Endometrial microvascular endothelial cells (primary cell): ENCODE results near the gene BMAL2. TPM values are rescaled to one million over a fixed set of nuclear protein-coding genes. Genes with fewer than 3 reads are reported as not detected.

ENCODE experiments used
- in situ Hi-C: cut with HindIII; loops from 2 replicates; pipeline ENCODE4 v1.10.0; 2017; ENCODE audit warnings: low sequenced_read_pairs, low pct_unique_long_range_greater_than_20kb; ENCODE audit errors: inconsistent ontology term
- total RNA-seq: library from RNA; depleted of rRNA; stranded (reverse); fragments of >200 nt; gene quantifications from one replicate; pipeline ENCODE4 v1.2.3, GENCODE V29; 2015; ENCODE audit errors: inconsistent ontology term

BMAL2 gene, protein sequence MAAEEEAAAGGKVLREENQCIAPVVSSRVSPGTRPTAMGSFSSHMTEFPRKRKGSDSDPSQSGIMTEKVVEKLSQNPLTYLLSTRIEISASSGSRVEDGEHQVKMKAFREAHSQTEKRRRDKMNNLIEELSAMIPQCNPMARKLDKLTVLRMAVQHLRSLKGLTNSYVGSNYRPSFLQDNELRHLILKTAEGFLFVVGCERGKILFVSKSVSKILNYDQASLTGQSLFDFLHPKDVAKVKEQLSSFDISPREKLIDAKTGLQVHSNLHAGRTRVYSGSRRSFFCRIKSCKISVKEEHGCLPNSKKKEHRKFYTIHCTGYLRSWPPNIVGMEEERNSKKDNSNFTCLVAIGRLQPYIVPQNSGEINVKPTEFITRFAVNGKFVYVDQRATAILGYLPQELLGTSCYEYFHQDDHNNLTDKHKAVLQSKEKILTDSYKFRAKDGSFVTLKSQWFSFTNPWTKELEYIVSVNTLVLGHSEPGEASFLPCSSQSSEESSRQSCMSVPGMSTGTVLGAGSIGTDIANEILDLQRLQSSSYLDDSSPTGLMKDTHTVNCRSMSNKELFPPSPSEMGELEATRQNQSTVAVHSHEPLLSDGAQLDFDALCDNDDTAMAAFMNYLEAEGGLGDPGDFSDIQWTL
- total RNA-seq, result 67.1 TPM

DNA sequence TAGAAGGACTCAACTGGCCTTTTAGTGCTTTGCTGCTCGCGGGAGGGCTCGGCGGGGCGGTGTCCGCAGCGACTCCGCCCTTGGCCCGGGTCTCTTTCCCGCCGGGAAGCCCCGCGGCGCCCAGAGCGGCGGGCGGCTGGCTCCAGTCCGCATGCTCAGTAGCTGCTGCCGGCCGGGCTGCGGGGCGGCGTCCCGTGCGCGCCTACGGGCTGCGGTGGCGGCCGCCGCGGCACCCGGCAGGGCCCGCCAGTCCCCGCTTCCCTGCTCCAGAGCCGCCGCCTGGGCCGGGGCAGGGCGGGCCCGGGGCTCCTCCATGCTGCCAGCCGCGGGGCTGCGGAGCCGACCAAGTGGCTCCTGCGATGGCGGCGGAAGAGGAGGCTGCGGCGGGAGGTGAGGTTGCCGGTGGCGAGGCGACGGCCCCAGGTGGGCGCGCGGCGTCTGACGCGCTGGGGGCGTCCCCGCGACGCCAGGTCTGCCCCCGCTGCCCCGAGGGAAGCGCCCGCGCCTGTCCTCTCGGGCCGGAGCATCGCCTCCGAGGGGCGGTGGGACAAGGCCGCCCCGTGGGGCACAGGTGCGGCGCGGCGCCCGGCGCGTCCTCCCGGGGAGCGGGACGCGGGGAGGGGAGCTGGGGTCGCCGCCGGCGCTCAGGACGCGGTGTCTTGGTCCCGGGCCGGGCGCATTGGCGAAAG is at the start of gene BMAL2:
Gene BMAL2, plus strand, starts transcription at position 123 of the 689 bp plus-strand sequence. Its CDS starts 237 bp downstream, at position 360.
- in situ Hi-C loops, result no loop called here

DNA sequence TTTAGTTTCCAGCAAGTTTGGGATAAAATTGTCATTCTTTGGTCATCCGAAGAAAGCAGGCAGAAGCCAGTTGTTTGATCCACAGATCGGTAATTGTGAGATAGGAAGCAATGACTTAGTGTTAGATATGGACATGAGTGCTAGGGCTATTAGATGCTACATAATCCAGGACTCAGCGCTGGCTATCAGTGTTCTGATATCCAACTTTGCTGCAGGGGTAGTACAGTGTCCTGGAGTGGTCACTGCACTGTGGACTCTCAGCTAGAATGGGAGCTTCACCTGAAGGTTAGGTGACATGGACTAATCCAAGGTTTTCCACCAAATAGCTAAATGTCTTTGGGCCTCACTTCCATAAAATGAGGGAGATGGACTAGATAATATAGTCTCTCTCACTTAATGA is 48.6 kb upstream of the BMAL2 start:
- in situ Hi-C loops, result no loop called here

DNA sequence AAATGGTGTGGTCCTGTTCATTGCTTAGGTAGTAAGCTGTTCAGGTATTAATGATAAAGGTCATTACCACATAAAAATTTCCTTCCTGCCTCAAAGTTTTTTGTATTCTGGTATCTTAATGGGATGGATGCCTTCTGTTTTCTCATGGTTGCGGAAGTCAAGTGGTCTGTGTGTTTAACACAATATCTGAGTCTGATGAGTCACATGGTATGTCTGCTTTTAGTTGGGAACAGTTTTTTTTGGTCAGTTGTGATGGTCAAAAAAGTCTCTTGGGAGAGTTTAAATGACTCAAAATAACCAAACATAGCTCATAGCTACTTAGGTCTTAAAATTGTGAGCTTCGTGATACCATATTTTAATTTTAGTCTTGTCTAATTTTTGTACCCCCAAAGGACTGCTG is 47.9 kb upstream of the BMAL2 start:
- in situ Hi-C loops, result no loop called here

DNA sequence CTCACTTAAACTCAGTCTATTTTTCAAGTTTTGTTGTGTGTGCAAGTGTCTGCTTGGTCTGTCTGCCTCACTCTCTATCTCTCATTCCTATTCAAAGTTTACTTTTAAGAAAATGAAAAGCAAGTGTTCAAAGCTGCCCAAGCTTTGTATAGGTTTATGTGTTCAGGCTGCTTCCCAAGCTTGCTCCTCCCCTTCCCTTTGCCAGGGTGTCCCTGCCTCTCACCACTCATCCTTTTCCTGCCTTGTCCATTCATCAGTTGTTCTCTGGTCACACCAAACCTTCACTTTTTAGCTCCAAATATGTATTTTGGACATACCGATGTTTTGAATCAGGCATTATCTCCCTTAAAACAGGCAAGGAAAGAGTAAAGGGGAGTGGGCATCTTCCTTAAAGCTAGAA is 47.2 kb upstream of the BMAL2 start:
- in situ Hi-C loops, result no loop called here

DNA sequence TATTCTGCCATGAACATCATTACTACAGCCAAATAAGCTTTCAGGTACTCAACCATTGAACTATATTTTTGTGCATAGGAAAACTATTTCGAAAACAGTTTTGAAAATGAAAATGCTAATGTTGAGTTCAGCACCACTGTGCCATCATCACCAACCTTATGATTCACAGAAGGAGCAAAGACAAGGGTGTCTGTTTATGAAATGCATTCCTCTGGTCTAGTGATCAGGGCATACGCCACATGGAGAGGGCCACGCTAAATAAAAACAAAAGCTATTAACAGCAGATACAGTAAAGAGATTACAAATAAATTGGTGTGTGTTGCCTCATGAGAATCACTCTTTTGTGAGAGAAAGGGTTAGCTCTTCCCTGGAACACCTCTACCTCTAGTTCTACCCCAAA is 43.2 kb upstream of the BMAL2 start:
- in situ Hi-C loops, result no loop called here

DNA sequence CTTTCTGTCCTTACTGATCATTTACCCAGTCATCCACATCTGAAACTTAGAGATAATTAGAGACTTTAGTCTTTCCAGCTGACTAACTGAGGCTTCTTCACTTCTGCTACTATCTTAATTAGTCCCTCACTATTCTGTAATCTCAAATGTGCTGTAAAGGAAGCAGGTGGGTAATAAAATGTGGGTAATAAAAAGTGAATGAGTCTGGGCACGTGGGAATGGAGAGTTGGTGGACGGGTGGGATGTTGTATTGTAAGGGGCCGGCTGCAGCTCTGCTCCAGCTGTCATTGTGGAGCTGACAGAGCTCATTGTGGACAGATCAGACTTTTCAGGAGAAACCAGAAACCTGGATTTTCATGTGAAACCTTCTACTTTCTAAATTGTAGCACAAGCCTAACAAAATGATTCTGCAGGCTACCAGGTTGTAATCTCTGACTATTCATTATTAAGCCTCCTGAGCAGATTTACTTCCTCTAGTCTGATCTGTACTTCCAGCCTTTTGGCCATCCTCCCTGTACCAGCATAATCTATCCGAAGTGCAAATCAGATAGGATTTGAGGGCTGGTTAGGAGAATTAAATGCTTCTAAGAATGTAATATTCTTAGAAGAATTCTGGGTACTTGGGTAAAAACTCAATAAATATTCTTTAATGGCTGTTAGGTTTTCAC is 42.0 kb upstream of the BMAL2 start:
- in situ Hi-C loops, result no loop called here

DNA sequence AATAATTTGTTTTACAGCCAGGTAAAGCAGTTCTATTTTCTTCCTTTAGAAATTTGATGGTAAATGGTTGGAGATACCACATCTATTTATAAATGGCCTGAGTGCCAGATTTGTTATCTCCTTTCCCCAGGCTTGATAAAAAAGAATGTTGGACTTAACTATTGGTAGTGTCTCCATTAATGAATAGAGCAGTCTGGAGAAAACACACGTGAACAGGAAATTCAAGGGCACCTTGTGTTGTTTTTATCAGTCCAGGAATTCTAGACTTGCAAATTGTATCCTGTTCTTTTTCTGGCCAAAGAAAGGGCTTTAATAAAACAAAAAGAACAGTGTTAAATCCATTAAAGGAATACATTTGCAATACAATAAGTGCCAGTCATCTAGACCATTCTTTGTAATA is 40.8 kb upstream of the BMAL2 start:
- in situ Hi-C loops, result no loop called here

DNA sequence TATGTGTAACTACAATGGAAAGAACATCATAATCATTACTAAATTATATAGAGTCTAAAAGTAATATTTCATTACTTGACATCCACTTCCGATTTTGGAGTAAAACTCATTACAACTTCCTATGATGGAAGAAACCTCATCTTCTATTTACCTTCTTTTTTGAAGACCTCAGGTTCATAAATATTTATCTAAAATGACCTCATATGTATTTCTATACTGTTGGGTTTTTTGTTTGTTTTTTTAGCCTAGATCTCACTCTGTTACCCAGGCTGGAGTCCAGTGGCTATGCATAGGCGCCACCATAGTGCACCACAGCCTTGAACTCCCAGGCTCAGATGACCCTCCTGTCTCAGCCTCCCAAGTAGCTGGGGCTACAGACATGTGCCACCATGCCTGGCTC is 39.9 kb upstream of the BMAL2 start:
- in situ Hi-C loops, result no loop called here

DNA sequence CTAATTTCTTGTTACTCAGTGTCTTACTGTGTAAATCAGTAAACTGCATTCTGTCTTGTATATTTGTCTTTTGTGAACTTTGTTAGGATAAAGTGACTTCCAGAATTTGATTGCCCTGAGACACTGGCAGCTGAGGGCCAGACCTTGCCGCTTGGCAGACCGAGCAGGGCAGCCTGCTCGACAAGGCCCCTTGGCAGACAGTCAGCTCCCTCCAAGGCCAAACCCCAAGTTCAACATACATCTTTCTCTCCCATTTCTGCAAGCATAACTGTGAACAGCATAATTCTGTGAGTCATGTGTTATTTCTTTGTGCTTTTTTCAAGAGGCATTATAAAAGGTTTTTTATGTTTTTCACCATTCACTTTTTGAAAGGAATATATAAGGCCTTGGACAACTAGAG is 39.2 kb upstream of the BMAL2 start:
- in situ Hi-C loops, result no loop called here

DNA sequence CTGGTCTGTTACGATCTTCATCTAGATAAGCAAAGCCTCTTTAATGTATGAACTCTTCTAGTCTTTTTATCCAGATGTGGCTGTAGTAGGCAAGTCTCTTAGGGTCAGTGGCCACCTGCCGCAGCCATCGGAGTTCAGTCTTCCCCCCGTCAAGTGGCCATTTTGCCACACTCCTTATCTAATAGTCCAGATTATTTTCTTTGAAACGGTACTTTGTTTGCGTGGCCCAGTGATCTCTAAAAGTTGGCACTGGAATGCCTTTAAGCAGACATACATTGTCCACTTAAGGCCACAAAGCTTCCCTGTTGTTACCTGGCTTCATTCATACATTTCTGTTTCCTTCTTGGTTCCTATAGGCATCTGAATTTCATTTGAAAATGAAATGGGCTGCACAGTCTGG is 36.0 kb upstream of the BMAL2 start:
- in situ Hi-C loops, result no loop called here

DNA sequence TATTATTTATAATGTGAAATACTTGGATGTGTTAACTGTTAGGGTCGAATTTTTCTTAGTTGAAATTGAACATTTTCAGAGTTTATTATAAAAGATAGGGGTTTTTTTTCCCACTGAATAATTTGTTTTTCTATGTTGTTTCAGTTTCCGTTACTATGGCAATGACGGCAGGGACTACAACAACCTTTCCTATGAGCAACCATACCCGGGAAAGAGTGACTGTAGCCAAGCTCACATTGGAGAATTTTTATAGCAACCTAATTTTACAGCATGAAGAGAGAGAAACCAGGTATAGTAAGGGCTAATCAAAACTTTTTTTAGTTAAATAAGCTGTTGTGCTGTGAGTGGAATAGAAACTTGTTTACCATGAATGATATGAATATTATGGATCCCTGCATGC is 35.1 kb upstream of the BMAL2 start:
- in situ Hi-C loops, result no loop called here

DNA sequence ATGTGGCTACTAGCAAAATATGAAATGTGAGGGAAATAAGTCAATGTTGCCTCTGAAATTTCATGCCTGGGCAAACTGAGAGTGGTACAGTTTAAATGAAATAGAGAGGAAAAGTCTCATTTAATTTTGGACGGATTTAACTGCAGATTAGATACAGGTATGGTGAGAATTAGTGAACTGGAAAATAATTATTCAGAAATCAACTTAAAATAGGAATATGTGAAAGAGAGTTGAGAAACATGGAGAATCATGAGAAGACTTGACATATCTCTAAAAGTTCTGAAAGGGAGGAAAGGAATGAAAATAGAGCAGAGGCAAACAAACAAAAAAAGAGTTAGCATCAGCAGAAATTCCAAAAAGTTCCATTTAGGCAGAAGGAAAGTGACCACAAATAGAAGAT is 33.5 kb upstream of the BMAL2 start:
- in situ Hi-C loops, result no loop called here

DNA sequence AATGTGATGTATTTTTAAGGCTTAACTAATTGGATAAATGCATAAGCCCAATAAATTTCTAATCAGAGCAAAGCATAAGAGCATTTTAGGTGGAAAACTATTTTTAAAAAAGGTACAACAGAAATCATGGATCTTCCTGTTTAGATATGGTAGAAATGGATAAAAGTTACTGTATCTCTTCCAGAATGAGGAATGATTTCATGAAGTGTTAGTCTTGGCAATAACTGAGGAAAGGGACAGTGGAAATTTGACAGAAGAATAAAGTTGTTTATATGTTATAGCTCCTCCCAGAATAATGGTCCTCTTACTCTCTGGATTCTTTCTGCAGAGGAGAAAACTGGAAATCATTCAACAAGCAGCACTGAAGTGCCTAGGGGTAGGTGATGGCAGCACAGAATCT is 32.4 kb upstream of the BMAL2 start:
- in situ Hi-C loops, result loop anchor here (25.0 kb wide), 1 partner anchor 263 kb away; no protein-coding TSS in a partner anchor

DNA sequence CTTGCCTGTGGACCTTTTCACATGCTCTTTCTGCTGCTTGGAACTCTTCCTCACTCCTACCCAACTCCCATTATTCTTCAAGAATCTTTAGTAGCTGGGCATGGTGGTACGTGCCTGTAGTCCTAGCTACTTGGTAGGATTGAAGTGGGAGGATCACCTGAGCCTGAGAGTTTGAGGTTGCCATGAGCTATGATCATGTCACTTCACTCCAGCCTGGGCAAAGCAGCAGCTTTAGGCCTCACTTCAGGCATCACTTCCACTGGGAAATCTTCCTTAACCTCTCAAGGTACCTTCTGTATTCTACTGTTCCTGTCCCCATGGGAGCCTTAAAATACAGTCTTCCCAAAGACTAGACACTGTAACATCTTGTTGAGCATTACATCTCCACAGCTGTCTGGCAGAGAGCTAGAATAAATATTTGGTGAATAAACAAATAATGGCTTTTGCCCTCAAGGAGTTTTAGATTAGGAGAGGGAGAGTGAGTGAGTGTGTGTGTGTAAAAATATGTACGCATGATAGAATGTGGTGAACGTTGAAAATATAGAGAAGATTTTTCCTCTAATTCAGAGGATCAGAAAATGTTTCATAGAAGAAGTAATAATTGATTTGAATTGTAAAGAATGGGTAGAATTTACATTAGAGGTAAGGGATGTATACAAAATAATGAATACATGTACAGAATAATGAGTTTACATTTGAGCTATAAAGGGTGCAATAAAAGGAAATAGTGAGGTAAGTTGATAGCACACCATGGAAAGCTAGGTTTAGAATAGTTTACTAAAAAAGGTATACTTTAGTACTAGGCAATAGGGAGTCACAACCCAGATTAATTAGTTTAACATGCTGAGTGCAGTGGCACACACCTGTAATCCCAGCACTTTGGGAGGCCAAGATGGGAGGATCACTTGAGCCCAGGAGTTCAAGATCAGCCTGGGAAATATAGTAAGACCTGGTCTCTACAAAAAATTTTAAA is 29.2 kb upstream of the BMAL2 start:
- in situ Hi-C loops, result loop anchor here (25.0 kb wide), 1 partner anchor 266 kb away; no protein-coding TSS in a partner anchor

DNA sequence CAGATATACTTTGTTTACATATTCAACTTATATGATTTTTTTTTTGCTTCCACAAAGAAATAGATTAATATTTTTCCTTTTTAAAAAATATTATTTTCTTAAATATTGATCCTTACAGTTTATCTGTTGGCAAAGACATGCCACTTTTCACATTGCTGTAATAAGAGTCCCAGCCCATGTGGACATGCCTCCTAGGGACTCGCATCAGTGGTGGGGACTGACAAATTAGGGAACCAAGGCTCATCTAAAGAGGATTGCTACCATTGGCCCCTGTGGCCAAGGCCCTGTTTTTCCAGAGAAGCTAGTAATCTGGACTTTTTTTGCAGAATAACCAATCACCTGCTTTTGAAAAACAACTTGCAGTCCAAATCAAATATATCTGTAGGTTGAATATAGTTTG is 27.8 kb upstream of the BMAL2 start:
- in situ Hi-C loops, result loop anchor here (25.0 kb wide), 1 partner anchor 268 kb away; no protein-coding TSS in a partner anchor

DNA sequence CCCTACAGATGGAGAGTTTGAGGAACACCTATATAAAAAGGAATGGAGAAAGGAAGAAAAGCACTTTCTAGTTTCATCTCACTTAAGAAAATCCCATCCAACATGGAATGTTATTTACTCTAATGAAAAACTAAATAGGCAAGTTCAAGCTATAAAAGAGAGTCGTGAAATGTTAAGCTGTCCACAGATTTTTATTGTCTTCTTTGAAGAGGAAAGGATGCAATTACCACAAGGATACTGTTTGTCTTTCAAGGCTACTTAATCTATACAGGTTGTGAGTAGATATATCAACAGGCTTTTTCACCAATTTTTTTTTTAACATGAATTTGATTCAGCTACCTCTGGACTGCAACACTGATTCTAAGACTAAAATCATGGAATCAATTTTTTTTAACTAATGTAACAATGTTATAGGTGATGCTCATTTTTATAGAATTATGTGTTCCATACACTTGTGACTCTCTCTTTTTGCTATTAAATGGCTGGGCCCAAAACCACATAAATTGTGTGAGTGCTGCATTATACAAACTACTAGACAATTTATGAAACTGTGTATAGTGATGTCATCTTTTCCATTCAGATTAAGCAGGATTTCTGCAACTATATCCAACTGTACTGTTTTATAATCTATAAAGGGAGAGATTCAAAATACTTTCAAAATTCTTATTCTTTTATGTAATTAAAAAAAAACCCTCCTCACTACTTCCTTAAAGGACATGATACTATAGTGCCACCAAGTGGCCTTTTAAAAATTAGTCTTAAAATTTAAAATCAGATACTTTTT is 26.8 kb upstream of the BMAL2 start:
- in situ Hi-C loops, result loop anchor here (25.0 kb wide), 1 partner anchor 269 kb away; no protein-coding TSS in a partner anchor

DNA sequence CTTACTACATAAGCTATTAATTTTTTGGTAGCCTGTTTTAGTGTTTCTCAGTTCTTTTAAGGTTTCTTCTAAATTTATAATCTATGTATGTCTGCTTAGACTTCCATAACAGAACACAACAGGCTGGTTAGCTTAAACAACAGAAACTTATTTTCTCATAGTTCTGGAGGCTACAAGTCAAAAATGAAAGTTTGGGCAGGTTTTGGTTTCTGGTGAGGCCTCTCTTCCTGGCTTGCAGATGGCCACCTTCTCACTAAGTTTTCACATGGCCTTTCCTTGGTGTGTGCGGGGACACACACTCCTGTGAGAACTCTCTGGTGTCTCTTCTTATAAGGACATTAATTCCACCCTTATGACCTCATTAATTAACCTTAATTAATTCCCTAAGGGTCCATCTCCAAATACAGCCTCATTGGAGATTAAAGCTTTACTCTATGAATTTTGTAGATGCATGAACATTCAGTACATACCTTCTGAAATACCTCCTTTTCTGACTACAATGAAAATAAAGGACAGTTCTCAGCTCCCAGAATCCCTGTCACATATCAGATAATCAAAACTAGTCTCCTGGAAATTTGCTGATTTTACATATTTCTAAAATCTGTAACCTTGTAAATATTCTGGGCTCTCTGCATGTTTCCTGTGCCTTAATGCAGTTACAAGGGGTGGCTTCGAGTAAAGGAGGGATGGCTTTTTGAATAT is 23.2 kb upstream of the BMAL2 start:
- in situ Hi-C loops, result loop anchor here (25.0 kb wide), 1 partner anchor 272 kb away; no protein-coding TSS in a partner anchor
